ENCODE data around the gene PLAC9.
"Not testable (repeated sequence)": the region's sequence is repeated elsewhere in the genome, so short reads cannot be mapped to it uniquely, and the experiment has no call there.

The PLAC9 gene, protein sequence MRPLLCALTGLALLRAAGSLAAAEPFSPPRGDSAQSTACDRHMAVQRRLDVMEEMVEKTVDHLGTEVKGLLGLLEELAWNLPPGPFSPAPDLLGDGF

DNA sequence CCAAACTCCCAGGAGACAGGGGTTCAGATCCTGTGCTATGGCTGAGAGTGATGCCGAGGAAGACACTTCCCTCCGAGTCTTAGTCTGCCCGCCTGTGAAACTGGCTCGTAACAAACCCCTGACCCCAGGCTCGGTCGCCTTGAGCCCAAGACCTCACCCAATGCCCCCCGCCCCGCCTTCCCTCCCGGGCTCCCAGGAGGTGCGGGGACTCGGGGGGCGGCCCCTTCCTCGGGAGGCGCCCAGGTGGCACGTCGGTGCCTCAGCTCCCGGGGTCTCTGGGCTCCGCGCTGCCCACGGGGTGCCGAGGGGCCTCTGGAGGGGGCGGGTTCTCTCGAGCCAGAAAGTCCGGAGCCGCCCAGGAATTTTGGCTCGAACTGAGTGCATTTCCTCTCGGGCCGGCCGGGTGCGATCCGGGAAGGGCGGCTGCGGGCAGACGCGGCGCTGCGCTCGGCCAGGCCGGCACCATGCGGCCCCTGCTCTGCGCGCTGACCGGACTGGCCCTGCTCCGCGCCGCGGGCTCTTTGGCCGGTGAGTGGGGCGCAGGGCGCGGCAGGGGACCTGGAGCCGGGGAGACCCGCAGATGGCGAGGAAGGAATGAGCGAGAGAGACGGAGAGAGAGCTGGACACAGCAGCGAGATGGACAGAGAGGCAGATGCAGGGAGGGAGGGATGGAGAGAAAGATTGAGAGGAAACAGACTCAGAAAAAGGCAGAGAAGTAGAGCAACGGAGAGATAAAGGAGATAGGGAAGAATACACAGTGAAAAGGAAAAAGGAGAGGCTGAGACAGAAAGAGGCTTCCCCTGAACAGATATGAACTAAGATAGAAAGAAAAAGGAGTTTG lies at the start of gene PLAC9:
PLAC9 (plus strand) TSS at position 432 of the 841 bp plus-strand sequence; CDS start at position 465, 33 bp downstream.
- no peak for DNase-seq (ENCODE audit: low read depth)

DNA sequence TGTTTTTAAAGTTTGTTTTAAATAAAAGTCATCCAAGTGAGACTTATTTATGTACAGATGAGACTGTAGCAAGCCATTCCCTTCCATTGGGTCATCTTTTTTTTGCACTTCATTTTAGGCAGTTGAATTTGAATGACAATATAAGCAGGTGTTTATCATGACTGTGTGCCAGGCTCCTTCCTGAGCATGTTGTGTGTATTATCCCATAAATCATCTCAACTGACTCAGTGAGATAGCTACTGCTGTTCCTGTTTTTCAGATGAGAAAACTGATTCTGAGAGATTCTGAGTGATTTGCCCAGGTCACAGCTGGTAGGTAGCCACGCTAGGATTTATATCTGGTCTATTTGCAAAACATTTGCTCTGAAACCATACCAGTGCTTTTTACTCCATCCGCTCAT lies 42.4 kb upstream of the PLAC9 start:
- no peak for DNase-seq (ENCODE audit: low read depth)

DNA sequence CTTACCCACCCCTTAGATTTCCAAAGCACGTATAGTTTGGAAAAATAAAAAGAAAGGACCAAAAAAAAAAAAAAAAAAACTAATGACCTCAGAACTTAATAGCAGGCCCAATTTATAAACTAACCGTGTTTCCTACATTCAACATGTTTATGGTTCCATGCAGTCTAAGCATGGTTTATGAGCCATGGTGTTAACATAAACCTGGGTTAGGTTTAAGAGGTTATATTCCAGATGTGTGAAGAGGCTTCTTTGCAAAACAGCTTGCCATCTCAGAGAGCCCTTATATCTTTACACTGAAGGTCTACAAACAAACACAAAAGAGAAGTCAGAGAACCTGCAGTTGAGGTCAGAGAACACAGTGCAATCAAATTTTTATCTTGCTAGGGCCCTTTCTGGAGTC lies 38.3 kb upstream of the PLAC9 start:
- DNase-seq (ENCODE audit: low read depth), result no peak

DNA sequence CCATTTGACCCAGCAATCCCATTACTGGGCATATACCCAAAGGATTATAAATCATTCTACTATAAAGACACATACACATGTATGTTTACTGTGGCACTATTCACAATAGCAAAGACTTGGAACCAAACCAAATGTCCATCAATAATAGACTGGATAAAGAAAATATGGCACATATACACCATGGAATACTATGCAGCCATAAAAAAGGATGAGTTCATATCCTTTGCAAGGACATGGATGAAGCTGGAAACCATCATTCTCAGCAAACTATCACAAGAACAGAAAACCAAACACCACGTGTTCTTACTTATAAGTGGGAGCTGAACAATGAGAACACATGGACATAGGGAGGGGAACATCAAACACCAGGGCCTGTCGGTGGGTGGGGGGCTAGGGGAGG lies 34.3 kb upstream of the PLAC9 start:
- DNase-seq (ENCODE audit: low read depth), result not testable (repeated sequence)

DNA sequence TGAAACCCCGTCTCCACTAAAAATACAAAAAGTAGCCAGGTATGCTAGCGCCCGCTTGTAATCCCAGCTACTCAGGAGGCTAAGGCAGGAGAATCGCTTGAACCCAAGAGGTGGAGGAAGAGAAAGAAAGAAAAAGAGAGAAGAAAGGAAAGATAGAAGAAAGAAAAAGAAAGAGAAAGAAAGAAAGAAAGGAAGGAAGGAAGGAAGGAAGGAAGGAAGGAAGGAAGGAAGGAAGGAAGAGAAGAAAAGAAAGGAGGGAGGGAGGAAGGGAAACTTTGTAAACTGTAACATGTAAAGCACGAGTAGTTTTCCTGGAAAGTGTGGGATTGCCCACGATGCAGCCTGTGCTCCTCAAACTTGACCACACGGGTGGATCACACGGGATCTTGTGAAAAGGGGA lies 33.2 kb upstream of the PLAC9 start:
- not testable (repeated sequence) for DNase-seq (ENCODE audit: low read depth)

DNA sequence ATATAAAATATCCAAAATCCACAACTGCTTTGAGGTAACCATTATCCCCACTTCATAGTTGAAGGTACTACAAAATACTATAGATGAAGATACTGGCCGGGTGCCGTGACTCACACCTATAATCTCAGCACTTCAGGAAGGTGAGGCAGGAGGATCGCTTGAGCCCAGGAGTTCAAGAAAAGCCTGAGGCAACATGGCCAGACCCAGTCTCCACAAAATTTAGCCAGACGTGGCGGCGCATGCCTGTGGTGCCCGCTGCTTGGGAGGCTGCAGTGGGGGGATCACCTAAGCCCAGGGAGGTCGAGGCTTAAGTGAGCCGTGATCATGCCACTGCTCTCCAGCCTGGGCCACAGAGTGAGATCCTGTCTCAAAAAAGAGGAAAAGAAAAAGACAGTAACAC lies 32.4 kb upstream of the PLAC9 start:
- DNase-seq (ENCODE audit: low read depth), result no peak

DNA sequence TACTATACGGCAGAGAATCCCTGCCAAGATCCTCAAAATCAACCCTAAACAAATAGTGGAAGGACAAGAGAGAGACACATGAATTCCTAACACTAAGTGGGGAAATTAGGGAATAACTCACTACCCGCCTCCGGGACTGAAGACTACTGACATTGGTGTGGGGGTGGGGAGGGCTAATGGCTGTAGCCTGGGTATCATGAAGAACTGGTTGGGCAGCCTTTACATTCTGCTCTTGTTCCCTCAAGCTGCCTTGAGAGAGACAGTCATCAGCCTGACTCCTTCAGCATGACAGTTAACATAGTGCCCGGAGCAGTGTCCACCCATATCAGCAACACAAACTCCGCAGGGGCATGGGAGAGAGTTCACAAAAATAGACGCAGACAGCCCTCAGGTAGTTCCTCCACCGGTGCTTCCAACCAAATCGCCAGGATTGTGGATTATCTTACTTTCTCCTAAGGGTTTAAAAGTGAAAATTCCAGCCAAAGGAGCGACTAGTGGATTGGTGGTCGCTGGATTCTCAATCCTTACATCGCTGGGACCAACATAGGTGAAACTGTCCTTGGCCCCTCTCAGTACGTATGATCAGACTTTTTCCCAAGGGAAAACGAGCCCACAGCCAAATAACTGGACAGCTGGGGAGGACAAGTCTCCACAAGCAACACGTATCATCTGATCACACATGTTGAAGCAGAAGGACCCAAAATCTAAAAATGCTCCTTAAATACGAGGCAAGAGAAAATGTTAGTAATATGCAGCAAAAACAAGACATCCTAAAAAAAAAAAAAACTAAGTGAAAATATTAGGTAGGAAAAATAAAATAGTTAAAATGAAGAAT lies 31.5 kb upstream of the PLAC9 start:
- no peak for DNase-seq (ENCODE audit: low read depth)

DNA sequence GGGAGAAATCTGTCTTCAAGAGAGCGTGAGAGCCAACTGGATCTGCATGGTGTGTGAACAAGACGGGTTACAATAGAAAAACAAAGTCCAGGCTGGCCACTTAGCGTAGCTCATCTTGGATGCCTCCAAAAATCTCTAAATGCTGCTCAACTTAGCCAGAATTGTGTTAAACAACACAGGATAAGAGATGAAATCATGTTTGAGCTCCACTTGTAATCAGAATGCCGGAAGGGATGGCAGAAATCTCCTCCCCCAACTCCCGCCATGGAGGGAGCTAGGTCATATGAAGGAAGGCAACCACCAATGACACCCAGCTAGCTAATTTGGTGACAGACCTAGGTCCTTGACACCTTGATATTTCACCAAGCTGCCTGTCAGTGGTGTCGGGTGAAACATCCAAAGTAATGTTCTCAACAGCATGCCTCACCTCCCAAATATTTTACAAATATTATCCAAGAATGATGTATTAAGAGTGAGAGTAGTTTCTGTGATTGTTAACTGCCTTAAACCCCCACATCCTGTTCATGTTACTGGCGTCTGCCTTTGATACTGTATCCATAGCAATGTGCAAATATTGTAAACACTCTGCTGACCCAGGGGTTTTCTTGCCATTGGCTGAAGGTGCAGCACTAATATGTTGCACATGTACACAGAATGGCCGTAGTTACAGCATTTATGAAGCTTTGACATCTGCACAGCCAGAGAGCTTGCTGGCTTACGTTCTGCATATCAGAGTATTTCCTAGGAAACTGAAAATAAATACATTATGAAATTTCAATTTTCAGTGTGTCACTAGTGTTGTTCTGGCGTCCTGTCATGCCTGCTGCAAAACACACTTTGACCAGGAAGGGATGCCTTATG lies 28.2 kb upstream of the PLAC9 start:
- peak; percentile 88 for DNase-seq (ENCODE audit: low read depth)

DNA sequence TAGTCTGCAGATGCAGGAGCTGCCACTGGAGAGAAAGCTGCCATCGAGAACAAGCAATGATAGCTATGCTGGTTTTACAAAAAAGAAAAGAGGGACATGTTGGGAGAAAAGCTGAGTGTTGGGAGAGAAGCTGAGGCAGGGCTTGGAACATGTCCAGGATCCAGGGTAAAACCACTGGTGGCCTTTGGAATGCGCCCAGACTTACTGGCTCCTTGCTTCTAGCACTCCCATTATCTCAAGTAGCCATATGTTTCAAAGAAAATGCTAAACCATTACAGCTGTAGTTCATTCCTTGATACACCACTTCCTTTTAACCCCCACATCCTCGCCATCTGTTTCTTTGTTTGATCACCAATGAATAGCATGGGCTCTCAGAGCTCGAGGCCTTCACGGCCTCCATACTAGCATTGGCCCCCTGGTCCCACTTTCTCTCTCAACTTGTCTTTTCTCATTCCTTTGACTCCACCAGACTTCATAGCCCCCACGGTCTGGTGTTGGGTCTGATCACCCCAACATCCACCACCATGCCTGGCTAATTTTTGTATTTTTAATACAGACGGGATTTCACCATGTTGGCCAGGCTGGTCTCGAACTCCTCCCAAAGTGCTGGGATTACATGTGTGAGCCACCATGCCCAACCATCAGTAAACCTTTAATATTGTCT lies 23.8 kb upstream of the PLAC9 start:
- DNase-seq (ENCODE audit: low read depth), result no peak

DNA sequence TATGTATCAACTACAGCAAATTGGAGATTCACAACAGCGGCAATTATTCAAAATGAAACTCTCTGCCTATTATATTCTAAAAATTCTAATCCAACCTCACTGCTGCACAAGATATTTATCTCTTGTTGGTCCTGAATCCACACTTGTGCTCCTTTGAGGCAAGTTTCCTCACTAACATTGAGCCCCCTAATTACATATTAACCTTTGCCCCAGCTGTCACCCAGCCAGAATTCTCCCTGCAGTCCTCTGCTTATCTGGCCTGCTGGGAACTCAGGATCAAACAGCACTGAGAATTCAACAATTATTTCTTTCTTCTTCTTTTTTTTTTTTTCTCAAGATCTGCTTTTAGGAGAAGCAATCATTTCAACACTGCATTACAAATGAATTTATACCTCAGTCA lies 21.5 kb upstream of the PLAC9 start:
- DNase-seq (ENCODE audit: low read depth), result no peak

DNA sequence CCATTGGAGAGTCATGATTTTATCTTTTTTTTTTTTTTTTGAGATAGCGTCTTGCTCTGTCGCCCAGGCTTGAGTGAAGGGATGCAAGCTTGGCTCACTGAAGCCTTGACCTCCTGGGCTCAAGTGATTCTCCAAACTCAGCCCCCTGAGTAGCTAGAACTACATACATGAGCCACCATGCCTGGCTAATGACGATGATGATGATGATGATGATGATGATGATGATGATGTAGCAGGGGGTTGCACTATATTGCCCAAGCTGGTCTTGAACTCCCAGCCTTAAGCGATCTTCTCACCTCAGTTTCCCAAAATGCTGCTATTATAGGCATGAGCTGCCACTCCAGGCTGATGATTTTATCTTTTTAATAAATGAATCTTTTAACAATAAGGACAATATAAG lies 13.9 kb upstream of the PLAC9 start:
- no peak for DNase-seq (ENCODE audit: low read depth)

DNA sequence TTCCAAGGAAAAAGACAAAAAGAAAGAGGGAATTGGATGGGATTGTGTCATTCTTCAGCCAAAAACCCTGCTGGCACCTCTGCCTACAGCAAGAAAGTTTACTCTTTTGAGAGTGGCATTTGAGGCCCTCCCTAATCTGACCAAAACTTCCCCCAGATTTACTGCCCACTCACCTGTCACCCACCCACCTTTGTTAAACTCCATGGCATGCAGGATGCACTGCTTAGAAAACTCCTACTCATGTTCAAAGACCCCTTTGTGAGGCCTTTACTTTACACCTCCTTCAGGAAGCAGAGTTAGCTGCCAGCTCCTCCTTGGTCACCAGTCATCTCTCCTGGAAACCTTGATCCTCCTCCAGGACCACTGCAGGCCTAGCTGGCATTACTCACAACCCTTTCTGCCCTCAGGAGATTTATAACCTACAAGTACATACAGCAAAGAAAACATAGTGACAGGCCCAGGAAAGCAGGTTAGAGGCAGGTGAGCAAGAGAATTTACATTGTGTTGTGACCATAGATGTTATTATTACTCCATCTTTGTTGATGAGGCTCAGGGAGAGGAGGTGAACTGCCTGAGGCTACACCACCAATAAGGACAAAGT lies 10.3 kb upstream of the PLAC9 start:
- DNase-seq (ENCODE audit: low read depth), result no peak

DNA sequence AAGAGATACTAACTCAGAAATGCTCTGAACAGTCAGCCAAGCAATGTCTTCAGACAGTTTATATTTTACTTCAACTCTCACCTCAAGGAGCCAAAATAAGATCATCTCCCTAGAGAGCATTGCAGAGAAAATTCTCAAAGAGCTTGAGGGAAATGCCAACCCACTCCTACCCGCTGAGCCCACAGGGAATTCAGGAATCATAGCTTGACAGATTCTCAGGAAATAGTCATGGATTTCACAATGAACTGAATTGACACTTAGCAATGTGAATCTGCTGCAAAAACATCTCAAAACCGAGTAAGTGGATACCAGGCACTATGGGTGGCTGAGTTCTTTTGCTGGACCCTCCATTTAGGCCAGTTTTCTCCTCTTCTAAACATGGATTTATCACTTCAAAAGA lies 9.8 kb upstream of the PLAC9 start:
- DNase-seq (ENCODE audit: low read depth), result no peak

DNA sequence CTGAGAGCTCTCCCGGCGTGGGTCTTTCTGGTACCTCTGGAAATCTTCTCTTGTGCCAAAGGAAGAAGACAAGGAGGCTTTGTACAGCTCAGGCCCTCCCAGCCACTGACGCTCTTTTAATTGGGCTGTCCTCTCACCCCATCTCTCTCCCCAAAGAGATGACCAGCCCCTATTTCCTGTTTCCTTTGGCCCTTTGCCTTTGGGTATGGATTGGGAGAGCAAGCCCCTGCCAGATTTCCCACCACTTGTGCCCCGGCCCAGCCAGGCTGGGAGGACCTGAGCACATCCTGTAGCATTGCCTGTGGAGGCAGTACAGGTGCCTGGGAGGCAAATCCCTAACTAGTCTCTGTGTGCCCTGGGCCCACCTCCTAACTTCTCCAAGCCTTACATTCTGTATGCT lies 5.7 kb upstream of the PLAC9 start:
- no peak for DNase-seq (ENCODE audit: low read depth)

DNA sequence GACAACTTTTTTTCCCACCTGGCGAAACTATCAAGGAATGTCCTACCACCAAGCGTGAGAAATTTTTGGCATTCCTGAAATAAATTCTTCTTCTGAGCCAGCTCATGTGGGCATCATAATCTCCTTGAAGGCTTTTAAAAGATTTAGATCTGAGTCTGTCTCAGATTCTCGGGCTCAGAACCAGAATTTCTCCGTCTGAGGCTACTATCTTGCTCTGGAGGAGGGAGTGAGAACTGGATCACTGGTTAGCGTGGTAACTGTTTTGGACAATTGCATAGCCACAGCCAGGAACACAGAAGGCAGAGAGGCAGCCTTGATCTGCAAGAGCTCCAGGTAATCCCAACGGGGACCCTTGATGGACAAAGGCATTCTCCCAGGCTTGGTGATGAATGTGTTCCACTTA lies 1.0 kb upstream of the PLAC9 start:
- no peak for DNase-seq (ENCODE audit: low read depth)

DNA sequence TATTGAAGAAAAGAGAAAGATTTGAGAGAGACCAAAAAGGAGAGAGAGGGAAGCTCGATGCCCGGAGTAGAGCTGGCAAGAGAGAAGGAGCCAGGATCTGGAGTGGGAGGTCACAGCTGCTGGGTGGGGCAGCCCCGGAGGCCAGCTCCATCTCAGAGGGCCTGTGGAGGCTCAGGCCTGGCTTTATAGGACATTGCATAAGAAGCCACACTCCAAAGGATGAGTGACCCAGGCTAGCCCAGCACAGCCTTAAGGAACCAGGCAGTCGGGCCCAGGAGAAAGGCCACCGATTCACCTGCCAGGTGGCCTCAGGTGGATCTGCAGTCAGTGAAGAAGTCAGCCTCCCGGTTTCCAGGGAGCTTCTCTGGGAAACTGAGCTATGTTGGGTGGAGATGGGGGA lies 676 bp downstream of the PLAC9 start:
- no peak for DNase-seq (ENCODE audit: low read depth)

DNA sequence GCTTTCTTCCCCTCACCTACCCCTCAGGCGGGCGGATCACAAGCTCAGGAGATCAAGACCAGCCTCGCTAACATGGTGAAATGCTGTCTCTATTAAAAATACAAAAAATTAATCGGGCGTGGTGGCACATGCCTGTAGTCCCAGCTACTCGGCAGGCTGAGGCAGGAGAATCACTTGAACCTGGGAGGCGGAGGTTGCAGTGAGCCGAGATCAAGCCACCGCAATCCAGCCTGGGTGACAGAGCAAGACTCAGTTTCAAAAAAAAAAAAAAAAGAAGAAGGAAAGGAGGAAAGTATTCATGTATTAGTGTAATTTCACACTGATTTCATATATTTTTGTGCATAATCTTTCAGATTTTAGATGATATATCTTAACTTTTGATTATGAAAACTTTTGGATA lies 1.2 kb downstream of the PLAC9 start:
- DNase-seq (ENCODE audit: low read depth), result not testable (repeated sequence)

DNA sequence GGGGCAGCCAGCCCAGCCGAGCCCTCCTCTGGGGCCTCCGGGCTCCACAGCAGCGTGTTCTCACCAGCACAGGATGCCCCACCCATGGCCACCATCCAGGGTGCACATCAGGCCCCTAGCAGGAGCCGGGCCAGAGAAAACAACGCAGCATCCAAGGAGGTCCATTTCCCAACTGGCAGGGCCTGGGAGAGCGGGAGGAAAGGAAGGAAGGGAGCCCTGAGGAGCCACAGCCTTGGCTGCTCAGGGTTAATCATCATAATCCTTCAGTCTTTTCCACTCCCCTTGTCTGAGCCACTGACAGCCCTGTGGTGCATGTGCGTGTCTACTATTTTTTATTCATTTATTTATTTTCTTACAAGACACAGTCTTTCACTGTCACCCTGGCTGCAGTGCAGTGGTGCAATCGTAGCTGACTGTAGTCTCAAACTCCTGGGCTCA lies 3.6 kb downstream of the PLAC9 start:
- DNase-seq (ENCODE audit: low read depth), result peak; percentile 83

DNA sequence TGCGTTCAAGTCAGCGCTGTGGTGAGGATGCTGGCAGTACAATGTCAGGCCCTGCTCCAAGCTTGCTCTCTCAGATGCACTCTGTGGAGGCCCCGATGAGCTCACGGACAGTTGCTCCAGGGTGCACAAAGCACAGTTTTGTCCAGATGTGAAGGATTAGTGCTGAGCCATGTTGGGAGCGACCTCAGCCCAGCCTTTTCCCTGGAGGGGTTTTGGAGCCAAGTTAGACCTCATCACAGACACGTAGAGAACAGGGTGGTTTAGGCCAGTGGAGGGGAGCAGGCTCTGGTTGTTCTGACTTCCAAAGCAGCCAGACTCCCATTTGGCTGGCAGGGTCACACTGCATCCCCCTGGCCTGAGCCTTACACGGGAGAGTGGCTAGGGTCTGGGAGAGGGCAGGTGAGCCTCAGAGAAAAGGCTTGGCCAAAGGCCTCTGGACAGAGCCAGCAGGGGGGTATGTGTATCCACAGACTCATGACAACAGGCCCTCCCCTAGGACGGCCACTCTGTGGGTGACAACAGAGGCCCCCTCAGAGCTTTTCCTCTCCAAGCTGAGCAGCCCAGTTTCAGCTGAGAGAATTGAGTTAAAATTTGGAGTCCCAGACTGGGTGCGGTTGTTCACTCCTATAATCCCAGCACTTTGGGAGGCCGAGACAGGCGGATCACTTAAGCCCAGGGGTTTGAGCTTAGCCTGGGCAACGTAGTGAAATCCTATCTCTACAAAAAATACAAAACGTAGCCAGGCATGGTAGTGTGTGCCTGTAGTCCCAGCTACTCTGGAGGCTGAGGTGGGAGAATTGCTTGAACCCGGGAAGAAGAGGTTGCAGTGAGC lies 4.7 kb downstream of the PLAC9 start:
- peak; percentile 68 for DNase-seq (ENCODE audit: low read depth)

DNA sequence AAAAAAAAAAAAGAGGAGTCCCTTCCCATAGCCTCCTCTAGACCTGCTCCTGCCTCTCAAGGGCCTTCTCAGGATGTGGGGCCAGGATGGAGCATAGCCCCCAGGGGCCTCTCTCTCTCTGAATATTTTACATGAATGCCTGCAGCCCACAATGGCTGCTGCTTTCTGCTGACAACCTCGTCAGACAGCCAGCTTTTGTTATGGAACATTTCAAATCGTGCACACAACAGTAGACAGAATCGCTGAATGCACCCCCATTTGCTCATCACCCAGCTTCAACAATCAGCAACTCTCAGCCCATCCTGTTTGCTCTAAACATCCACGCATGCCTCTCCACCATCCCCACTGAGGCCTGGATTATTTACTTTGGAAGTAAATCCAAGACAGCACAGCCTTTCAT lies 5.4 kb downstream of the PLAC9 start:
- DNase-seq (ENCODE audit: low read depth), result no peak

Data from GM04504 (cell line).